Mesodermal cell (in vitro differentiated cells): Measurements from ENCODE around the gene ANXA6.

Experiments used
- H3K27ac ChIP-seq: 2 replicates; pipeline ENCODE4 v1.7.0; 2013; ENCODE audit warnings: mild to moderate bottlenecking, low read depth, low read length, moderate library complexity; ENCODE audit not compliant: severe bottlenecking
- H3K36me3 ChIP-seq: 2 replicates; pipeline ENCODE4 v1.7.1; 2013; ENCODE audit warnings: mild to moderate bottlenecking, low read length, moderate library complexity; ENCODE audit not compliant: control insufficient read depth, insufficient read depth
- H3K4me1 ChIP-seq: one replicate; pipeline ENCODE4 v1.7.1; 2013; ENCODE audit warnings: mild to moderate bottlenecking, low read length; ENCODE audit not compliant: insufficient read depth, control insufficient read depth, poor library complexity, severe bottlenecking
- H3K4me3 ChIP-seq: 2 replicates; pipeline ENCODE4 v1.7.0; 2013; ENCODE audit warnings: low read length, control low read depth, mild to moderate bottlenecking; ENCODE audit not compliant: insufficient read depth, poor library complexity, severe bottlenecking; ENCODE audit errors: extremely low read depth
- H3K9me3 ChIP-seq: 2 replicates; pipeline ENCODE4 v1.7.1; 2013; ENCODE audit warnings: mild to moderate bottlenecking, low read length, moderate library complexity; ENCODE audit not compliant: control insufficient read depth
- WGBS, 2 experiments: methylation state at CpG; one replicate each; pipeline ENCODE4 v1.1.5; 2013; ENCODE audit warnings: missing lambda C conversion rate in 2 of 2; ENCODE audit not compliant: insufficient coverage in 2 of 2; 5-methylcytosine and 5-hydroxymethylcytosine counted together

The ANXA6 gene

DNA sequence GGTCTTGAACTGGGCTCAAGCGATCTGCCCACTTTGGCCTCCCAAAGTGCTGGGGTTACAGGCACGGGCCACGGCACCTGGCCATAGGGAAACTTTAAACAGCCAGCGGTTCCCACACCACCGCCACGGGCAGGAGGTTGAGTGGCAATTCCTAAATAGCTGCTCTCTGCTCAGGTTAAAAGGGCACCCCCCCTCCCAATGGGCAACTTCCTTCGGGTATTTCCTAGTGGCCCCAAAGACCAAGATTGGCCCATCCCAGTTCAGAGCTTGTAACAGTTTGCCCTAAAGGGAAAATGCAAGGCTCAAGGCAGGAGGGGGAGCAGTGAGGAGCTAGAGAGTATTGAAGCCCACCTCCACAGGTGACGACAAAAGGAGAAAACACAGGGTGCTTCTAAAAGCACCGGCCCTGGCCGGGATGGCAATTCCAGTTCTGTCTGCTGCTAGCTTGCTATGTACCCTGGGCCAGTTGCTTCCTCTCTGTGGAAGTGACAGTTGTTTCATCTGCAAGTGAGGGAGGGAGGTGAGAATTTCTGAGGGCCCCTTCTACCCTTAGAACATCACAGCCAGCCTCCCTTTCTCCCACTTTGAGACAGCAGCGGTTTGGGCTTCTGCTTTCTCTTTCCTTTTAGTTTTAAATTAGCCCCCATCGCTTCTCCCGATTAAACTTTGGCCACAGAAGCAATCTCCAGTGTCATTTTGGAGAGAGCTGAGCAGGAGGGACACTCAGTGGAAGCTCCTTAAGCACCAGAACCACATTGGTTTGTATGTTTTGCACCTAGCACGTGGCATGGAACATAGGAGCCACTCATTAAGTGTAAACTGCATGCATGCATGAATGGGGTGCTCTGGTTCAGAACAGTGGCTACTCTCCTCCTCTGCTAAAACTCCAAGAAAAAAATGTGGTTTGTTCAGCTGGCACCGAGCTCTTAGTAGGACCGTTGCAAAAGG, 59.5 kb downstream of the ANXA6 start:
- no peak overlapping the region for H3K4me3 ChIP-seq
- no peaks in the 10 kb centered on the region for H3K9me3 ChIP-seq
- 89 to 93% methylated on average over 12 to 14 of the region's 16 CpGs for WGBS, 2 experiments
- peaks cover 37% of the 10 kb centered on the region for H3K4me1 ChIP-seq
- no peak overlapping the region for H3K27ac ChIP-seq
- peaks cover 38% of the 10 kb centered on the region for H3K36me3 ChIP-seq

DNA sequence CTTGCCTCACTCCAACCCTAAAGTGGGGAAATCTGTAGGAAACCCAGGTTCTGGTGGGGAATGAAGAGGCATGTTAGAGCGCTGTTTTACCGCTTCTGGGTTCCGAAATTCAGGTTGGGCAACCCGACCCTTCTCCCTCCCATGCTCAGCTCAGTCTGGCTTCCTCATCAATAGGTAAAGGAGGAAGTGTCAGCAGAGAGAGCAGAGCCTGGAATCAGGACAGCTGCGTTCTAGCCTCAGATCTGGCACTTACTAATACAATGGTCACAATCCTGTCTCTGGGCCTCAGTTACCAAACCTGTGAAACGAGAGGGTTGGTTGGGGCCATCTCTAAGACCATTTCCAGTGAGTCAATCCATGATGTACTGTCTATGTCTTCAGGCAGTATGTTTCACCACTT, 60.5 kb downstream of the ANXA6 start:
- 80 to 88% methylated on average over 1 to 5 of the region's 6 CpGs for WGBS, 2 experiments
- H3K4me1 ChIP-seq, result peaks cover 40% of the 10 kb centered on the region

DNA sequence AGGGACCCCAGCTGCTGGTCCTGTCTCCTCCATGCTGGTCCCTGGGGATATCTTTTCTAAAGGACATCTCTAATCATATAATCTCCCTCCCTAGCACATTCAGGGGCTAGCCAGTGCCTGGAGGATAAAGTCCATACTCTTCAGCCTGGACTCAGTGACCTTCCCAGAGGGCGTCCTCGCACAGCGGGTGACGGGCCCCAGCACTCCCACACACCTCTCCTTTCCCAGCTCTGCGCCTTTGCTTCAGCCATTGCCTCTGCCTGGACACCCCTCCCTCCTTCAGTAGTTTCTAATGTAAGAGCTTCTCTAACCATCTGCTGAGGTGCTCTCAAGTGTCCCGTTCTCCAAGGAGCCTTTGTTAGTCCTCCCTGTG, 61.6 kb downstream of the ANXA6 start:
- no peaks in the 10 kb centered on the region for H3K9me3 ChIP-seq
- no peak overlapping the region for H3K4me3 ChIP-seq
- peak overlapping the region; percentile 53 for H3K27ac ChIP-seq
- WGBS, 2 experiments, result 91 to 93% methylated on average over 5 to 6 of the region's 6 CpGs
- peaks cover 32% of the 10 kb centered on the region for H3K4me1 ChIP-seq
- H3K36me3 ChIP-seq, result peaks cover 18% of the 10 kb centered on the region

More for the DNA sequence above, 60.5 kb downstream of the ANXA6 start:
- peaks cover 28% of the 10 kb centered on the region for H3K36me3 ChIP-seq
- H3K27ac ChIP-seq, result peak overlapping the region; percentile 31
- H3K9me3 ChIP-seq, result no peaks in the 10 kb centered on the region
- H3K4me3 ChIP-seq, result no peak overlapping the region

DNA sequence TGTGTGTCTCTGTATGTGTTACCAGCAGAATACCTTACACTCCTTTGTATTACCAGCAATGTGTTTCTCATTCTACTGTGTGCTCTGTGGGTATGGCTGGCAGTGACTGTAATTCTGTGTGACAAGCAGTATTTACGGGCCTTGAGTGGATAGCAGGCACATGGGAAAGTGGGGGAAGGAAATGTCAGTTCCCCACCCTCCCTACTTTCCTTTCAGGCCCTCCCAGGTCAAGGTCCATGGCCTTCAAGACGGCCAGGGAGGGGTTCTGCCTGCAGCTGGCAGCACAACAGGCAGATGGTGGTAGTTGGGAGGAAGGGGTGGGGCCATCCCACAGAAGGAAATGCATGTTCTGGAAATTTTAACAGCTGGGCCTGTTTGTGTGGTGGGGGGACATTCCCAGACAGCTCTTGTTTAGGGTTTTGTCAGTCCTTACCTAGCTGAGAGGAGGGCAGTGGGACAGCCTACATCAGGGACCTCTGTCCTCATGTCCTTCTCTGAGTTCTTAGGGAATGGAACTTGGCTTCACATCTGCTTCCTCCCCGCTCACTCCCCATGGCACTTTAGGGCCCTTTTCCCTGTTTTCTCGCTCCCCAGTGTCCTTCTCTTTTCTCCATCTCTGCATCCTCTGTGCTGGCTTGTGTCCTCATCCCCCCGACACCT, 62.1 kb downstream of the ANXA6 start:
- WGBS, 2 experiments, result 77 to 84% methylated on average over 3 to 4 of the region's 5 CpGs
- peak overlapping the region; percentile 53 for H3K27ac ChIP-seq

DNA sequence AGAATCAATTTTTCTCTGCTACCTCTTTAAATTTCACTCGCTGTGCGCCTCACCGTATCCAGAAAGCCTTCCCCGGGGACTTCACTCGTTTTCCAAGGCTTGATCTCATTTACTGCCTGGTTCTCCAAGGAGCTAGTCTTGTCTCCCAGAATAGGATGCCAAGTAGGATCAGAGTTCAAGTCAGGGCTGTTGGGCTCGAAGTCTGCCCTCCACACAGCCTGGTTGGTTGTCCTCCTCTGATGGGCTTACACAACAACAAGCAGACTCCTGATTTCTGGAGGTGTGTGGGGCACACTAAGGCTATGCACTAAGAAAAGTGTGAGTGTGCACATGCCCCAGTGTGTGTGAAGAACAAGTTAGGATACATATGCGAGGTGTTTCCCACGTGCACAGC, 62.7 kb downstream of the ANXA6 start:
- WGBS, 2 experiments, result 87 to 92% methylated on average over 6 of the region's 8 CpGs
- Histone ChIP-seq H3K4me3 (no peak overlapping the region), H3K9me3 (no peaks in the 10 kb centered on the region), H3K4me1 (peaks cover 31% of the 10 kb centered on the region), H3K27ac (no peak overlapping the region), H3K36me3 (peaks cover 8% of the 10 kb centered on the region)

More for the DNA sequence above, 62.1 kb downstream of the ANXA6 start:
- Histone ChIP-seq H3K9me3 (no peaks in the 10 kb centered on the region), H3K4me3 (no peak overlapping the region), H3K36me3 (peaks cover 14% of the 10 kb centered on the region), H3K4me1 (peaks cover 31% of the 10 kb centered on the region)

DNA sequence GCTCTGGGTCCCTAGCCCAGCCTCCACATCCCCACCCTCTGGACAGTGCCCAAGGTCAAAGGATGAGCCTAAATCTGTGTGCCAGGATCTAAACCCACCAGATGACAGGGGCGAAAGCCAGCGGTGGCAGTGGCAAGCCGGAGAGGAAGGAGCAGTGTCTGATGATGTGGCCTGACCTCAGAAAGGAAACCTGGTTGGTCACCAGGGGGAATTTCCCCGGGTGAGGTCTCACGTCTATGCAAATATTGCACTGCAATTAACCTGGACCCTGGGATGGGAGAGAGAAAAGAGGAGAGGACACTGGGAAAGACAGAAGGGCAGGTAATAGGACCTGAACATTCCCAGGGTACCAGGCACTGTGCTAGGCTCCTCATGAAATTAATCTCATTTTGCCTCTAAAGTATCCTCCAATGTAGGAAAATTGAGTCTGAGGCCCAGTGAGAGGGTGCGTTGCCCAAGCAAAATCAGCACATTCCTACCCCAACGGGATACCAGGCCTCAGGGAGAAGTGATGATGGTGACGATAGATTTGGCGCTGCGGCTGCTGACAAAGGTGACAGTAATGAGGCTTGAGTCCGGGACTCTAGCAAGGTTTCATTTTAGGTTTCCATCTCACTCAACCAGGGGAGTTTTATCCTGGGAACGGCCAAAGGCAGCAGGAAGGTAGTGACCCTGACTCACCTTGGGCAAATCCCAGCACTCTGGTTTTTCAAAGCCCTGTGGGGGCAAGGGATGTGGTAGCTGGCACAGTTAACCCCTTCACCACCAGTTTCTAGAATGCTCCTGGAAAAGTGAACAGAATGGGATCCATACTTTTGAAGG, 63.3 kb downstream of the ANXA6 start:
- H3K4me1 ChIP-seq, result peaks cover 31% of the 10 kb centered on the region
- no peak overlapping the region for H3K4me3 ChIP-seq
- peaks cover 5% of the 10 kb centered on the region for H3K36me3 ChIP-seq
- no peaks in the 10 kb centered on the region for H3K9me3 ChIP-seq
- peak overlapping the region; percentile 89 for H3K27ac ChIP-seq
- 69 to 91% methylated on average over 5 to 6 of the region's 12 CpGs for WGBS, 2 experiments

DNA sequence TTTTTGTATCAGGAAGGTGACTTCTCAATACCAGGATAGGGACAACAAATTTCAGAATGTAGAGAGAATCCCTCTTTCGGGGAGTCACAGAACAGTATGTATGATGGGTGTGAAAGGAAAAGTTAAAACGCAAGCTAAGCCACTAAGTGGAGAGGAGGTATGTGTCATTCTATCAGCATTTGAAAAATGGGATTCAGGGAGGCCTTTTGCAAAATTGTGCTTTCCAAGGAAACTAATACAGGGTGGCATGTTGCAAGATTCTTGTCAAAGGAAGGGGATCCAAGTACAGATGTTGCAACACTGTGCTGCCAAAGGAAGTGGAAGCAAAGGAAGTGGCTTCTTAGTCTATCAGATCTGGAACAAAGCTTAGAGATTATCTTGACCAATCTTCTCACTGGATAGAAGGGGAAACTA, 64.1 kb downstream of the ANXA6 start:
- H3K9me3 ChIP-seq, result no peaks in the 10 kb centered on the region
- peak overlapping the region; percentile 89 for H3K27ac ChIP-seq
- H3K4me3 ChIP-seq, result no peak overlapping the region
- WGBS, 2 experiments, result 54 to 63% methylated on average over 2 of the region's 2 CpGs
- H3K4me1 ChIP-seq, result peaks cover 31% of the 10 kb centered on the region
- H3K36me3 ChIP-seq, result no peaks in the 10 kb centered on the region

DNA sequence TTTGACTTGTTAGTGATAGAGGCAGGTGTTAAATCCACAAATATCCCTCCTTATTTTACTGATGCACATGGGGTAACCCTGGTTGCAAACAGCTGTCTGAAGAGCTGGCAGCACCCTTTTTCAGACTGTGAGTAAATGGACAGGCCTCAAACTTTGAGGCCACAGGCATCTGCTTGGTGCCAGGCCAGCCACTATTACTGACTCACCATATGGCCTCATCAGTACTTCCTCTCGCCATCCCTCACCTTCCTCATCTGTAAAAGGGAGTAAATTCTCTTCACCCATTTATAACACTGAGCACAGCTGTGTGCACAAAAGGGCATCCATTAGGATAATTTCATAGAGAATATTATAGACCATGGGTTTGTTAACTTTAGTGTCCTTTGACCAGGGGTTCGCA, 64.8 kb downstream of the ANXA6 start:
- 100% methylated on average over 1 of the region's 2 CpGs; no CpG with 5 or more reads in 1 of the 2 experiments for WGBS, 2 experiments
- H3K36me3 ChIP-seq, result no peaks in the 10 kb centered on the region
- H3K27ac ChIP-seq, result peak overlapping the region; percentile 89
- peaks cover 31% of the 10 kb centered on the region for H3K4me1 ChIP-seq
- H3K4me3 ChIP-seq, result no peak overlapping the region
- H3K9me3 ChIP-seq, result no peaks in the 10 kb centered on the region

DNA sequence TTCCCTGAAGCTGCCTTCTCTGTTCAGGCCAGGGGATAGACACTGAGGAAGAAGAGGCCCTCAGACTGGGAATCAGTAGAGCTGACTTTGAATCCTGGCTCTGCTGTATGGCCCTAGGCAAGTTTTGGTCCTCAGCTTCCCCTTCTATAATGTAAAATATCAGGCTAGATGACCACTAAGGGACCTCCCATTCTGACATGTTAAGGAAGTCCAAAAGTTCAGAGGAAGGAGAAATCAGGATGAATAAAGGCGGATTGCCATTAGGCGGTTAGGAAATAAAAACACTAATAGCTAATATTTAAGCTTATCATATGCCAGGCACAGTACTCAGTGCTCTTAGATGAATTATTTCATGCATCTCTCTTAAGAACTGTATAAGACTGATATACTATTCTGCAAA, 67.9 kb downstream of the ANXA6 start:
- WGBS, 2 experiments, result no CpG with 5 or more reads among the region's 2 CpGs
- peaks cover 18% of the 10 kb centered on the region for H3K4me1 ChIP-seq
- no peak overlapping the region for H3K4me3 ChIP-seq
- no peaks in the 10 kb centered on the region for H3K9me3 ChIP-seq
- H3K36me3 ChIP-seq, result no peaks in the 10 kb centered on the region
- no peak overlapping the region for H3K27ac ChIP-seq

DNA sequence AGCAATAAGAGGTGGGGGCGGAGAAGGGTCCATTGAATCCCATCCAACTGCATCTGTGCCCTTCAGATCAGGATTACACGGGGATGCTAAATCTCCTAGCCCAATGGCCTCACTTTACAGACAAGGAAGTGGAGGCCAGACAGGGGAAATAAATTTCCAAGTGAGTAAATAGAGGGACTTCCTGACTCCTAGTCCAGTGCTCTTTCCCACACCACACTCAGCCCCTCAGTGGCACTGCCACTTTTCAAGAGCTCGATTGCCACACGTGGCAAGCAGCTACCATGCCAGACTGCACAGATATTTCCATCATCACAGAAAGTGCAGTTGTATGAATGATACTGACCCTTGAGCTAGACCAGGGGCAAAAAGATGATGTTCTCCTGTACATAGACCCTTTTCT, 68.6 kb downstream of the ANXA6 start:
- Histone ChIP-seq H3K4me1 (peaks cover 12% of the 10 kb centered on the region), H3K27ac (no peak overlapping the region), H3K9me3 (no peaks in the 10 kb centered on the region), H3K4me3 (no peak overlapping the region), H3K36me3 (no peaks in the 10 kb centered on the region)
- 89% methylated on average over 3 of the region's 4 CpGs; no CpG with 5 or more reads in 1 of the 2 experiments for WGBS, 2 experiments
